Measurements from ENCODE around the gene UBC.
"Not testable (repeated sequence)": the region's sequence is repeated elsewhere in the genome, so short reads cannot be mapped to it uniquely, and the experiment has no call there.

DNA sequence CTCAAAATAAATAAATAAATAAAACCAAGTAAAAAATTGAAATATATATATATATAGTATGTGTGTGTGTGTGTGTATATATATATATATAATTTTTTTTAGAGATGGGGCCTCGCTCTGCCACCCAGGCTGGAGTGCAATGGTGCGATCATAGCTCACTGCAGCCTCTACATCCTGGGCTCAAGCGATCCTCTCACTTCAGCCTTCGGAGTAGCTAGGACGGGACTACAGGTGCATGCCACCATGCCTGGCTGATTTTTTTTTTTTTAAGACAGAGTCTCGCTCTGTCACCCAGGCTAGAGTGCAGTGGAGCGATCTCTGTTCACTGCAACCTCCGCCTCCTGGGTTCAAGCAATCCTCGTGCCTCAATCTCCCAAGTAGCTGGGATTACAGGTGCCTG lies 26.7 kb downstream of the UBC start:
- TF ChIP-seq, protein P1, sequence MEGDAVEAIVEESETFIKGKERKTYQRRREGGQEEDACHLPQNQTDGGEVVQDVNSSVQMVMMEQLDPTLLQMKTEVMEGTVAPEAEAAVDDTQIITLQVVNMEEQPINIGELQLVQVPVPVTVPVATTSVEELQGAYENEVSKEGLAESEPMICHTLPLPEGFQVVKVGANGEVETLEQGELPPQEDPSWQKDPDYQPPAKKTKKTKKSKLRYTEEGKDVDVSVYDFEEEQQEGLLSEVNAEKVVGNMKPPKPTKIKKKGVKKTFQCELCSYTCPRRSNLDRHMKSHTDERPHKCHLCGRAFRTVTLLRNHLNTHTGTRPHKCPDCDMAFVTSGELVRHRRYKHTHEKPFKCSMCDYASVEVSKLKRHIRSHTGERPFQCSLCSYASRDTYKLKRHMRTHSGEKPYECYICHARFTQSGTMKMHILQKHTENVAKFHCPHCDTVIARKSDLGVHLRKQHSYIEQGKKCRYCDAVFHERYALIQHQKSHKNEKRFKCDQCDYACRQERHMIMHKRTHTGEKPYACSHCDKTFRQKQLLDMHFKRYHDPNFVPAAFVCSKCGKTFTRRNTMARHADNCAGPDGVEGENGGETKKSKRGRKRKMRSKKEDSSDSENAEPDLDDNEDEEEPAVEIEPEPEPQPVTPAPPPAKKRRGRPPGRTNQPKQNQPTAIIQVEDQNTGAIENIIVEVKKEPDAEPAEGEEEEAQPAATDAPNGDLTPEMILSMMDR (IDR thresholded peaks at IDR 0.05; ENCODE audit: insufficient read depth, low read depth, low read length) = not testable (repeated sequence)
- TF ChIP-seq EZH2 (IDR thresholded peaks at IDR 0.05; ENCODE audit: insufficient read depth, low read length) = not testable (repeated sequence)
